ENCODE results near the gene SCN4A. TPM values are rescaled to one million over a fixed set of nuclear protein-coding genes. Genes with fewer than 3 reads are reported as not detected.
"Not testable (repeated sequence)": the region's sequence is repeated elsewhere in the genome, so short reads cannot be mapped to it uniquely, and the experiment has no call there.

SCN4A gene
- under 1 TPM in 1 of 2 experiments, not detected in 1; 0.02 TPM for total RNA-seq

- Mint-ChIP-seq H3K4me1 (peaks cover 13% of the 10 kb centered on the region), H3K4me3 (no peak within 1 kb of the TSS), H3K36me3 (no peaks in the 10 kb centered on the region), H3K9me3 (ENCODE audit: low read depth) (no peaks in the 10 kb centered on the region), H3K27ac (peak within 1 kb of the TSS; percentile 12), H3K27me3 (peaks cover 25% of the 10 kb centered on the region)
- ATAC-seq (no peak), DNase-seq (no peak)
- CTCF ChIA-PET = no interaction called here
These were observed at the start of gene SCN4A for GRCh38 chr17:63972796-63973195. SCN4A (minus strand) TSS chr17:63972918; CDS start chr17:63972841, 77 bp downstream.

GRCh38 chr17:64020056-64020766 is 47.5 kb upstream of the SCN4A start, which contains the start of gene ICAM2:
ICAM2 (minus strand) TSS chr17:64020633; CDS start chr17:64006691, 13,942 bp downstream.
- peak; percentile 75 for ATAC-seq

GRCh38 chr17:64019551-64019961 is 46.8 kb upstream of the SCN4A start:
- H3K36me3 Mint-ChIP-seq; H3K27me3 Mint-ChIP-seq; H3K9me3 Mint-ChIP-seq (ENCODE audit: low read depth): not testable (repeated sequence)
- Mint-ChIP-seq H3K4me1 (peaks cover 71% of the 10 kb centered on the region), H3K27ac (peak overlapping the region; percentile 98), H3K4me3 (peak overlapping the region; percentile 92)
- CTCF ChIA-PET = interaction anchor here (0.7 to 4.5 kb wide), 17 partner anchors 9 to 176 kb away, joined by 3 to 30 read pairs (median 7); partner anchors contain the start of genes GH1 and PRR29
- peak; percentile 7 for ATAC-seq
- peak; percentile 50 for DNase-seq

More at GRCh38 chr17:64020056-64020766, 47.5 kb upstream of the SCN4A start, which contains the start of gene ICAM2:
- peak within 1 kb of the TSS; percentile 92 for H3K4me3 Mint-ChIP-seq
- DNase-seq = peak; percentile 97
- H3K9me3 Mint-ChIP-seq (ENCODE audit: low read depth) = no peaks in the 10 kb centered on the region
- CTCF ChIA-PET = interaction anchor here (0.6 to 4.5 kb wide), 30 partner anchors 9 to 736 kb away, joined by 3 to 30 read pairs (median 4); partner anchors contain the start of genes CSHL1, GH1 and PRR29
- no peaks in the 10 kb centered on the region for H3K36me3 Mint-ChIP-seq
- H3K27me3 Mint-ChIP-seq = no peaks in the 10 kb centered on the region
- H3K4me1 Mint-ChIP-seq = peaks cover 73% of the 10 kb centered on the region
- peak within 1 kb of the TSS; percentile 98 for H3K27ac Mint-ChIP-seq

- no peaks in the 10 kb centered on the region for H3K9me3 Mint-ChIP-seq (ENCODE audit: low read depth)
These were observed 44.8 kb upstream of the SCN4A start for GRCh38 chr17:64017381-64017980.

GRCh38 chr17:64016974-64017373 is 44.3 kb upstream of the SCN4A start:
- Mint-ChIP-seq H3K4me3 (peak overlapping the region; percentile 69), H3K4me1 (peaks cover 65% of the 10 kb centered on the region), H3K27ac (peak overlapping the region; percentile 93), H3K36me3 (peaks cover 3% of the 10 kb centered on the region), H3K9me3 (ENCODE audit: low read depth) (no peaks in the 10 kb centered on the region), H3K27me3 (no peaks in the 10 kb centered on the region)
- CTCF ChIA-PET = interaction anchor here (0.9 to 3.3 kb wide), 16 partner anchors 9 to 128 kb away, joined by 3 to 29 read pairs (median 8); partner anchors contain the start of genes CSHL1 and ERN1
- ATAC-seq (no peak), DNase-seq (no peak)

More at GRCh38 chr17:64017381-64017980, 44.8 kb upstream of the SCN4A start:
- Mint-ChIP-seq H3K27me3 (no peaks in the 10 kb centered on the region), H3K27ac (peak overlapping the region; percentile 84), H3K4me3 (peak overlapping the region; percentile 50), H3K36me3 (peaks cover 3% of the 10 kb centered on the region), H3K4me1 (peaks cover 70% of the 10 kb centered on the region)
- CTCF ChIA-PET = interaction anchor here (0.7 to 3.3 kb wide), 13 partner anchors 8 to 128 kb away, joined by 3 to 29 read pairs (median 8); partner anchors contain the start of genes CSHL1, ERN1 and PRR29
- ATAC-seq = no peak
- DNase-seq = no peak

- CTCF ChIA-PET = interaction anchor here (0.8 to 3.3 kb wide), 17 partner anchors 9 to 129 kb away, joined by 3 to 29 read pairs (median 7); partner anchors contain the start of genes CSHL1, ERN1 and PRR29
- H3K9me3 Mint-ChIP-seq (ENCODE audit: low read depth) = no peaks in the 10 kb centered on the region
- peak overlapping the region; percentile 93 for H3K27ac Mint-ChIP-seq
- H3K36me3 Mint-ChIP-seq = peaks cover 9% of the 10 kb centered on the region
- peak overlapping the region; percentile 69 for H3K4me3 Mint-ChIP-seq
- no peak for DNase-seq
- peaks cover 64% of the 10 kb centered on the region for H3K4me1 Mint-ChIP-seq
- peak; percentile 17 for ATAC-seq
- no peaks in the 10 kb centered on the region for H3K27me3 Mint-ChIP-seq
These were observed 43.6 kb upstream of the SCN4A start for GRCh38 chr17:64016231-64016784.

GRCh38 chr17:64015447-64015846 is 42.7 kb upstream of the SCN4A start:
- H3K4me3 Mint-ChIP-seq = peak overlapping the region; percentile 28
- H3K36me3 Mint-ChIP-seq = peaks cover 14% of the 10 kb centered on the region
- CTCF ChIA-PET = no interaction called here
- no peaks in the 10 kb centered on the region for H3K27me3 Mint-ChIP-seq
- H3K9me3 Mint-ChIP-seq (ENCODE audit: low read depth) = no peaks in the 10 kb centered on the region
- ATAC-seq (no peak), DNase-seq (no peak)
- H3K4me1 Mint-ChIP-seq = peaks cover 58% of the 10 kb centered on the region
- H3K27ac Mint-ChIP-seq = peak overlapping the region; percentile 93

- Mint-ChIP-seq H3K27ac (peak overlapping the region; percentile 5), H3K36me3 (peaks cover 17% of the 10 kb centered on the region), H3K4me3 (no peak overlapping the region), H3K9me3 (ENCODE audit: low read depth) (no peaks in the 10 kb centered on the region), H3K4me1 (peaks cover 35% of the 10 kb centered on the region), H3K27me3 (no peaks in the 10 kb centered on the region)
- DNase-seq = no peak
- no peak for ATAC-seq
- CTCF ChIA-PET = interaction anchor here (0.7 to 1.3 kb wide), 4 partner anchors 9 to 19 kb away, joined by 3 to 4 read pairs (median 4); partner anchors contain the start of gene ICAM2
These were observed 37.1 kb upstream of the SCN4A start for GRCh38 chr17:64009571-64010402.

- no peaks in the 10 kb centered on the region for H3K27me3 Mint-ChIP-seq
- no peak overlapping the region for H3K4me3 Mint-ChIP-seq
- H3K9me3 Mint-ChIP-seq (ENCODE audit: low read depth) = no peaks in the 10 kb centered on the region
- no peak for DNase-seq
- CTCF ChIA-PET = interaction anchor here (1.3 kb wide), 1 partner anchor 20 kb away, joined by 3 read pairs; no protein-coding TSS in a partner anchor
- no peak for ATAC-seq
- H3K36me3 Mint-ChIP-seq = peaks cover 17% of the 10 kb centered on the region
- H3K27ac Mint-ChIP-seq = no peak overlapping the region
- peaks cover 29% of the 10 kb centered on the region for H3K4me1 Mint-ChIP-seq
These were observed 36.1 kb upstream of the SCN4A start for GRCh38 chr17:64008830-64009229.

- Mint-ChIP-seq H3K27me3 (no peaks in the 10 kb centered on the region), H3K27ac (no peak overlapping the region), H3K36me3 (peaks cover 19% of the 10 kb centered on the region), H3K9me3 (ENCODE audit: low read depth) (no peaks in the 10 kb centered on the region), H3K4me3 (no peak overlapping the region), H3K4me1 (peaks cover 27% of the 10 kb centered on the region)
- CTCF ChIA-PET = no interaction called here
- no peak for DNase-seq
- ATAC-seq = no peak
These were observed 35.6 kb upstream of the SCN4A start for GRCh38 chr17:64008346-64008745.

- H3K4me3 Mint-ChIP-seq = no peak overlapping the region
- no peaks in the 10 kb centered on the region for H3K27me3 Mint-ChIP-seq
- no peak for ATAC-seq
- H3K27ac Mint-ChIP-seq = no peak overlapping the region
- CTCF ChIA-PET = interaction anchor here (1.5 to 3.4 kb wide), 3 partner anchors 9 to 13 kb away, joined by 5 to 13 read pairs (median 7); partner anchors contain the start of gene ICAM2
- H3K4me1 Mint-ChIP-seq = peaks cover 24% of the 10 kb centered on the region
- H3K9me3 Mint-ChIP-seq (ENCODE audit: low read depth) = no peaks in the 10 kb centered on the region
- H3K36me3 Mint-ChIP-seq = peaks cover 19% of the 10 kb centered on the region
- DNase-seq = no peak
These were observed 35.1 kb upstream of the SCN4A start for GRCh38 chr17:64007838-64008282.

GRCh38 chr17:64007089-64007837 is 34.5 kb upstream of the SCN4A start:
- CTCF ChIA-PET = interaction anchor here (0.9 to 3.4 kb wide), 5 partner anchors 10 to 18 kb away, joined by 3 to 14 read pairs (median 7); partner anchors contain the start of gene ICAM2
- Mint-ChIP-seq H3K4me1 (peaks cover 21% of the 10 kb centered on the region), H3K36me3 (peaks cover 19% of the 10 kb centered on the region)
- not testable (repeated sequence) for H3K27ac Mint-ChIP-seq; ATAC-seq; DNase-seq; H3K9me3 Mint-ChIP-seq (ENCODE audit: low read depth); H3K4me3 Mint-ChIP-seq; H3K27me3 Mint-ChIP-seq
